Raji (cell line): ENCODE data around the gene ZNF366.

Experiments used
- POLR2A ChIP-seq: IDR thresholded peaks from 2 replicates; pipeline ENCODE4 v1.6.1; 2011; ENCODE audit warnings: low read depth, low read length, control low read depth; ENCODE audit not compliant: insufficient read depth

The ZNF366 gene

DNA sequence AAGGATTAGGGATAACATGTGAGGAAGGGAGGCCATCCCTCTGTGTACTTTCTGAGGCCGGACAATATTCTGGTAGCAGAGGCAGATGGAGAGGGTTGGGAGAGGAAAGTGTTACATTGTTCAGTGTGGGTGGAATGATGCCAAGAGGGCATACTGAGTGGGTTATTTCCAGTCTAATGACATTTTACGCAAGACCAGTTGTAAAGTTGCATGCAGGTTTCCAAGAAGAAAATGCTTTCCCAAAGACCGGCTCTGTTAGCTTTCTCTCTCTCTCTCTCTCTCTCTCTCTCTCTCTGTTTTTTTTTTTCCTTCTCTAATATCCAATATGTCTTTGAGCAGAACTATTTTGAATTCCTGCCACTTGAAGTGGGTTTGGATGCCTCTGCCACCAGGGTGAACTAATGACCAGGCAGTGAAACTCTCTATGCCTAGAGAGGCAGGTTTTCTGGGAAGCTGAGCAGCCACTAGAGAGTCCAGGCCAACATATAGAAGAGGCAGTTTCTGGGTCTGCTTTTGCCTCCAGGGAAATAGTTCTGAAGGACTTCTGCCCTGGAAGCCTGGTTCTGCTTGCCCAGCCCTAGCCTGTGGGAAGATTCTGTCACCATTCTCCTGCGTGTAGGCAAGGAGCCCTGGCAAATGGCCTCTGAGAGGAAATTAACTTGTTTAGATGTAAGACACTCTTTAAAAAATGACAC, 24.4 kb upstream of the ZNF366 start:
- no peak for TF ChIP-seq POLR2A

DNA sequence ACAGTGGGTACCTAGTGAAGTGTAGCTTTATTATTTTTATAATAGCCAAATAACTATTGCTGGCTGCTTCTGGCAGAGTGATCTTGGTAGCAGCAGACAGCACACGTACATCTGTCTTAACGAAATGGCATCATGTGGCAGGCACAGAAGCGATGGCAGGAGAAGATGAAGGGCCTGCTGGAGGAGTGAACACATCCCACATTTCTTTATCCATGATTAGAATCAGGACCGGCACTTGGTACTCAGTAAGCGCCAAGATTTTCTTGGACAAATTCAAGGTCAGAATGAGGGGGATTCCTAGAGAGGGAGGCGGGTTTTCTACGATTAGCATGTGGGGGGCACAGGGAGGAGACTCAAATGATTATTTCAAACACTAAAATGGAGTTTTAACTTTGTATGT, 23.0 kb upstream of the ZNF366 start:
- TF ChIP-seq POLR2A, result no peak

DNA sequence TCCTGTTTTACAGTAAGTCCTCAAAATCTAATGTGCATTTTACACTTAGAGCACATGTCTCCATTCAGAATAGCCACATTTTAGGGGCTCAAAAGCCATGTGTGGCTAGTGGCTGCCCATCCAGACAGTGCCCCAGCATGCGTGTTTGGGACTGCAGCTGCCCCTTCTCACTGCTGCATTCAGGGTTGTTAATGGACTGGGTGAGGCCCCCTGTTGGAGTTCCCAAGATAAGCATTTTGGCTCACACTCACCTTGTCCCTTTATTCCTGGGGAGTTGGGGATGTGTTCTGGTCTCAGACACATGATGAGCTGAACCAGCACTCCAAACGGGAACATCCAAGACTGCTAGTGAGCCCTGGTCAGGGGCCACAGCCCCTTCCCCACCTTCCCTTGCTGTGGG, 22.2 kb upstream of the ZNF366 start:
- TF ChIP-seq POLR2A, result no peak

DNA sequence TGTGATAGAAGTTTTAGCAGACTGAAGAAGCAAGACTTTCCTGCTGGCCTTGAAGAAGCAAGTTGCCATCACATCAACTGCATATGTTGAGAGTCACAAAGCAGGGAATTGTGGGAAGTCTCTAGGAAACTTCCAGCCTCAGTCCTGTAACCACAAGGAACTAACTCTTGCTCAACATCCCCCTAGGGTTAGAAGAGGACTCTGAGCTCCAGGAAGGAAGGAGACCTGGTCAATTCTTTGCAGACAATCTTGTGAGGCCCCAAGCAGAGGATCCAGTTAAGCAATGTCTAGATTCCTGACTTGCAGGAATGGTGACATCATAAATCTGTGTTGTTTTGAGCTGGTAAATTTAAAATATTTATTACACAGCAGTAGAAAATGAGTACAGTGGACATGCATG, 18.6 kb upstream of the ZNF366 start:
- no peak for TF ChIP-seq POLR2A

DNA sequence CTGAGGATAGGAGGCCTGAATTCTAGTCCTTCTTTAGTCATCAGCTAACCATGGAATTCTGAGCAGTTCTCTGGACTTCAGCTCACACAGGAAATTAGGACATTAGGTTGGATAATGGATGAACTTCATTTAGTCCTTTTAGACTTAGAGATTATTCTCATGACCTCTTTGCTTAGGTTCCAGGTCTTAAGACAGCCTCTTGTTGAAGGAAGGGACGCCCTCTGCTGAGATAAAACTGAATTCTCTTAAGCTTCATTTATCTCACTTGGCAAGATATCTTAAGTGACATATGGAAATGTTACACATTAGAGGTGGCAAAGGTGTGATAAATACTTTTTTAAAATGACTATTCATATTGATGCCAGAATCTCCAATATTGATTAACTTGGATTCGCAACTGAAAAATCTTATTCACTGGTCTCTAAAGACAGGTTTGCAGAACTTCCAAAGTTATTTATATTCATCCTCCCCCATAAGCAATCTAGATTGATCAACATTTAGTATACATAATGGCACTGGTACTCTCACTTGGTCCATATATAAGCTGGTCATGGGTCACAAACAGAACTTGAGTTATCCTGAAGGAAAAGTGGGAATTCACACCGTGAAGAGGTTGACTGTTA, 16.9 kb upstream of the ZNF366 start:
- TF ChIP-seq POLR2A, result no peak

DNA sequence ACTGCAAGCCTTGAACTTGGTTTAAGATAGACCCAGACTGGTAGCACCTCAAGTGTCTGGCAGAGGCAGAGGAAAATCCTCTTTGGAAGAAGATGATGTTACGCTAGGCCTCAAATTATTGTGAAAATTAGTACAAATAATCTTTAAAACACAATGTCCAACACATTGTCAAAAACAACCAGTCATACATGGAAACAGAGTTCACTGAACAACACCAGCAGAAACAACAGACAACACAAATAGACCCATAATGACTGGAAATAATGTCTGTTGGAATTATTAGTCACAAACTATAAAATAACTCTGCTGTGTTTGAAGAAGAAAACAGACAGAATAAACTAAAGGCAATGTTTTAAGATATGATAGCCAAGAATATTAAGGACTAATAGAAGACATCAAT, 15.4 kb upstream of the ZNF366 start:
- no peak for TF ChIP-seq POLR2A

DNA sequence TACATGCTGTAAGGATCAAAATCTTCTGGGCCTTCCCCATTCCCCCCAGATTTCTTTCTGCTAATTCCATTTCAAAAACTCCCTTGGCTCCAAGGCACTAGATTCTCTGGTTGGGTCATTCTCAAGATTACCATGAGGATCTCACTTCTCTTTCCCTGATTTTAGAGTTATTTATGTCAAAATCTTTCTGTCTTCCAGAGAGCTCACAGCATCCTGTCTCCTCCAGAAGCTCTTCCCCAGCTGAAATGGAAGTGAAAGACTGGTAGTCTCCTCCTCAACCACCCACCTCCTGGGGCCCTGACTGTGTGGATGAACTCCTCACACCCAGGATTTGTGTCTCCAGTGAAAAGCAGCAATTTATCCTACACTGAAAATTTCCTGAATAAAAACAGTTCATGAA, 11.9 kb upstream of the ZNF366 start:
- no peak for TF ChIP-seq POLR2A

DNA sequence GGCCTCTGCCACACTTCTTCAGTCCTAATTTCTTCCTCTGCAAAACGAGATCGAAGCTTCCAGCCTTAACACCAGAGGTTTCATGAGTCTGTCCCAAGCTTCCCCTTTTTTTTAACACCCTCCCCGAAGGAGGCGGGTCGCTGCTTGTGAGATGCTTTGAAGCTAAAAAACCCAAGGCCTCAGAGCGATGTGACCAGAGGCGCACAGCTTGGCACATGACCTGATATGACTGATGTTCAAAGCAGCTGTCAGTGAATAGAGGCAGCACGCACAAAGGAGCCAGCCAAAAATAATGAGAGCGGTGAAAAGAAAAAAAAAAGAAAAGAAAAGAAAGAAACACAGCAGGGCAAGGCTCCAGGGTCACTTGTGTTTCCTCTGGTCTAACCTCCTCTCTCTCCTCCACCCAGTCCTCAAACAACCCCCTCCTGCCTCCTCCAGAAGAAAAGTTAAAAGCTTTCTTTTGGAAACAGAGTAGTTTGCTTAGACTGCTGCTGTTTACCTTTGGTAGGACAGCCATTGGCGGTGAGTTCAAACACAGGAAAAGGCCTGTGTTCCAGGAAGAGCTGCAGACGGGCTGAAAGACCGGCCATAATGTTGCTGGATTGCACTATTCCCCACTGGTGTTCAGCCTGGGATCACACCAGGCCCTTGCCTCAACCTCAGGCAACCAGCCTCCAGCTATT, 10.9 kb upstream of the ZNF366 start:
- no peak for TF ChIP-seq POLR2A

DNA sequence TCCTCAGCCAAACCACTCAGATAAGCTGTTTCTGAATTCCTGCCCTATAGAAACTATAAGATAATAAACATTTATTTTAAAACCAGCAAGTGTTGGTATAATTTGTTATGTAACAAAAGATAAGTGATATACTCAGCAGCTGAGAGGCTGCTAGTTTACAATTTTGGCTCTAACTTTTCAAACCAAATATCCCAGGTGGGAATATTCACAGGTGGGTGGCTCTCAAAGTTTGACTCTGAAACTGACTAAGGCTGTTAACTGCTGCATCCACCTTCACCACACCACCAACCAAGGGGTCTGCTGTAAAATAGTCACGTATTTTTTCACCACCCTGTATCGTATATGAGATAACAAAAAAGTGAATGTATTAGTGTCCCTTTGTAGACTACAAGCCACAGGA, 9.7 kb upstream of the ZNF366 start:
- no peak for TF ChIP-seq POLR2A

DNA sequence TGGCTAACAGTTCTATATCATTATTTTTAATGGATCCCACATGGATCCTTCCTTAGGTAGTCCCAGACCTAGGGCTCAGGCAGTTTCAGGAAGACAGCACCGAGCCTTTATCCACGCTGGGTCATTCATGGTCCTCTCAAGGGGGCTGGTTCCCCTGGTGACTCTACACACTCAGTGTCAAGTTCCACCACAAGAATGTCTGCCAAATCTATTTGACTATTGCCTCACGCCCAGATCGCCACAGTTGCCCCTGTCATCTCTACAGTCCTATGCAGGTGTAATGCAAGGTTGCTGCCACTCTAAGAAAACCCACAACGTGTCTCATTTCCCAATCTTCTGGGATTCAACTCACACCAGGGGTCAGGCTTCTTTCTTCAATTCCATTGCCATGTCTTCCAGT, 8.0 kb upstream of the ZNF366 start:
- TF ChIP-seq POLR2A, result no peak

DNA sequence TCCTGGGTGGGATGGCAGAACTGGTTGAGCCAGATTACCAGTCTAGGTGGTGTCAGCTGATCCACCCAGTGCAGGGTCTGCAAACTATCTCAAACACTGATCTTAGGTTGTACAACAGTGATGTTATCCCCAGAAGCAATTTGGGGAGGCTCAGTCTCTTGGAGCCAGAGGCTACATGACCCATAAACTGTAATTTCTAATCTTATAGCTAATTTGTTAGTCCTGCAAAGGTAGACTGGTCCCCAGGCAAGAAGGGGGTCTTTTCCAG, 5.3 kb upstream of the ZNF366 start:
- no peak for TF ChIP-seq POLR2A

DNA sequence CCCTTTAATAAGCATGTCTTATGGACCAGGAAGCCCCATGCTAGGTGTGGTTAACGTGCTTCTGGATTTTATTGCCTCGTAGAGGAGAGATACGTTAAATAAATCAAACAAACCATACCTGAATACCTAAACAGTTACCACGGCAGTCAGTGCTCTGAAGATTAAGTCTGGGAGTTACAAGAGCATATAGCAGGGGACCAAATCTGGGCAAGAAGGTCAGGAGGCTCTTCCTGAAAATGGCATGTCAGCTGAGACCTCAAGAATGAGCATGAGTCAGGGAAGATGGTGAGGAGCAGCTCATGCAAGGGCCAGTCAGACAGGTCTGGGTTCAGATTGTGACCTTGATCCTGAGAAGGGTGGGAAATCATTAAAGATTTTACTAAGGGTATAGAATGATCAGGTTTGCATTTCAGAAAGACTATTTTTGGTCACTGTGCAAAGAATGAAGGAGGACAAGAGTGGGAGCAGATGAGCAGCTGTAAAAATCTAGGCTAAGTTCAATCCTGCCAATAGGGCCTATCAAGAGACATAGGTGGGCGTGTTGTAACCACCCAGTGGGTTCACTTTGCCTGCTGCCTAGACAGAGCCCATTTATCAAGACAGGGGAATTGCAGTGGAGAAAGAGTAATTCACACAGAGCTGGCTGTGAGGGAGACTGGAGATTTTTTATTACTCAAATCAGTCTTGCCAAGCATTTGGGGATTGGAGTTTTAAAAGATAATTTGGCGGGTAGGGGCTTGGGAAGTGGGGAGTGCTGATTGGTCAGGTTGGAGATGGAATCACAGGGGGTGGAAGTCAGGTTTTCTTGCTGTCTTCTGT, 4.8 kb upstream of the ZNF366 start:
- no peak for TF ChIP-seq POLR2A

DNA sequence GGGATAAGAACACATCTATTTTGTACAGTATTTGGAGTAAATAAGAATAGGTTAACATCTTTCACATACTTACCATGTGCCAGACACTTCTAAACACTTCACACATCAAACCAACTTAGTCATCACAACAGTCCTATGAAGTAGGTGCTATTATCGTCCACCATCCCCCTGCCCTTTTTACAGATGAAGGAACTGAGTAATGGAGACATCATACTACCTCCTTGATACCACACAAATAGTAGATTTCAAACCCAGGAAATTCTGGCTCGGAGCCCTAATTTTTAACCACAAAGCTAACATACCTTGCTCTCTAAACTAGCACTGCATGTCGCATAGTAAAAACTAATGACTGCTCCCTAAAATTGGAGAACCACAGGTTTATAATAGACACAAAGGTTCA, 4.2 kb upstream of the ZNF366 start:
- no peak for TF ChIP-seq POLR2A

DNA sequence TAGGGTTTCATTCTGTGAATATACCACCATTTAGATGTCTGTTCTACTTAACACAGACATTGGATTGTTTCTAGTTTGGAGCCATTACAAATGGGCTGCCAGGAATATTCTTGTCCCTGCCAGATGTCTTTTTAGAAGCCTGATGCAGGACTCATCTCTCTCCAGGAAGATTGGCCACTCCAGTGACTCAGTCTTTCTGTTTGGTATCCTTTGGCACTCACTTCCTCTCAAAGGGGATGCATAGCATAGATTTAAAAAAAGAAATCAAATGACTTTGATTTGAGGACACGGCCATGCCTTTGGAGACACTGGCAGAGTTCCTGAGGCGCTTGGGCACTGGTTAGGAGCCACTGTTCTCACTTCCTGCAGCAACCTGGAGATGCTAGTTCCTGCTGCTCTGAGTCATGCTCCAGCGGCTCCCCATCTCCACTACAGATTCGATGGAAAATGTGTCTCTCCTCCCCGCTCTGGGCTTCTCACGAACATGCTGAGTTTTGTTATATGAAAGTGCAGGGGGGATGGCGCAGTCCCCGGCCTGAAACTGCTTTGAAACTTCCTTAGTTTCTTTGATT, 3.5 kb upstream of the ZNF366 start:
- no peak for TF ChIP-seq POLR2A

DNA sequence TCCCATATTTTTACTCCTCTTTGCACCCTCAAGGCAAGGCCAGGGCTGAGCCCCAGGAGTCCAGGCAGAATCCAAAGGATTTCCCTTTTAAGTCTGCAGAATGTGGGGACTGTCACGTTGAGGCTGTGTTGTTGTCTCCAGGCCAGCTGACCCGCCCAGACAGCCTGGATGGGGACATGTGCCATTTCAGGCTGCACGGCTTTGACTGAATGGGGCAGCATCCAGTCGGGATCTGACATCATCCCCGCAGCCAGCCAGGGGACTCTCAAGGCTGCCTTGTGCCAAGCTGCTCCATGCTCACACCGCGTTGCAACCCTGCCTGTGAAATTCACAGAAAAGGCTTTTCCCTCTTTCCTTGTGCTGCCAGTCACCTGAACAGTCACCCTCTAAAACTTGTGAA, 2.2 kb upstream of the ZNF366 start:
- TF ChIP-seq POLR2A, result no peak
